GM23338 (cell line): ENCODE data around the gene NLK. TPM values are rescaled to one million over a fixed set of nuclear protein-coding genes. Genes with fewer than 3 reads are reported as not detected.

Source experiments
- ATAC-seq: fragments of 200-7000 bp; cut with Tn5 transposase; 3 replicates; pipeline ENCODE4 v1.9.1; 2020
- DNase-seq: peaks from one replicate; pipeline ENCODE4 v3.0.0-alpha.2; 2015; ENCODE audit warnings: low spot score
- H2AFZ ChIP-seq: fragments of 200-600 bp; sonication (generic); 2 replicates; pipeline ENCODE4 v1.8.0; 2016; ENCODE audit warnings: antibody characterized with exemption, mild to moderate bottlenecking, moderate library complexity
- H3F3A ChIP-seq: fragments of 200-600 bp; sonication (generic); replicated peaks from 2 replicates; pipeline ENCODE4 v1.8.0; 2017; ENCODE audit warnings: antibody characterized with exemption, mixed run types, low read depth
- H3K27ac ChIP-seq: fragments of 200-600 bp; sonication (generic); 2 replicates; pipeline ENCODE4 v1.6.1; 2016; ENCODE audit warnings: low read depth
- H3K27me3 ChIP-seq: fragments of 200-600 bp; sonication (generic); 2 replicates; pipeline ENCODE4 v1.8.0; 2016; ENCODE audit warnings: mild to moderate bottlenecking, mixed run types, moderate library complexity; ENCODE audit not compliant: insufficient read depth
- H3K36me3 ChIP-seq: fragments of 200-600 bp; sonication (generic); 2 replicates; pipeline ENCODE4 v1.8.0; 2016; ENCODE audit warnings: mild to moderate bottlenecking; ENCODE audit not compliant: insufficient read depth
- H3K4me1 ChIP-seq: fragments of 200-600 bp; sonication (generic); 2 replicates; pipeline ENCODE4 v1.8.0; 2016; ENCODE audit warnings: mild to moderate bottlenecking, moderate library complexity; ENCODE audit not compliant: insufficient read depth
- H3K4me2 ChIP-seq: fragments of 200-600 bp; sonication (generic); 2 replicates; pipeline ENCODE4 v1.7.1; 2017; ENCODE audit warnings: mixed run types
- H3K4me3 ChIP-seq: fragments of 200-600 bp; sonication (generic); 2 replicates; pipeline ENCODE4 v1.6.1; 2016; ENCODE audit warnings: mixed run types
- H3K79me2 ChIP-seq: fragments of 200-600 bp; sonication (generic); replicated peaks from 2 replicates; pipeline ENCODE4 v1.8.0; 2017; ENCODE audit warnings: mild to moderate bottlenecking; ENCODE audit not compliant: insufficient read depth
- H3K9me2 ChIP-seq: fragments of 200-600 bp; sonication (generic); 2 replicates; pipeline ENCODE4 v1.8.0; 2017; ENCODE audit not compliant: insufficient read depth
- H4K20me1 ChIP-seq: fragments of 200-600 bp; sonication (generic); replicated peaks from 2 replicates; pipeline ENCODE4 v1.8.0; 2017; ENCODE audit warnings: mild to moderate bottlenecking; ENCODE audit not compliant: insufficient read depth
- H3K27ac Mint-ChIP-seq: 2 replicates; pipeline ENCODE4 v1.8.0; 2020; ENCODE audit warnings: inconsistent platforms, mild to moderate bottlenecking, moderate library complexity, mixed read lengths
- H3K27me3 Mint-ChIP-seq: 3 replicates; pipeline ENCODE4 v1.8.0; 2022; ENCODE audit warnings: low read depth, mild to moderate bottlenecking, moderate library complexity, mixed read lengths, inconsistent platforms; ENCODE audit not compliant: insufficient read depth, poor library complexity
- H3K36me3 Mint-ChIP-seq: 3 replicates; pipeline ENCODE4 v1.8.0; 2021; ENCODE audit warnings: low read depth, mild to moderate bottlenecking, inconsistent platforms, moderate library complexity, mixed read lengths
- H3K4me1 Mint-ChIP-seq: 3 replicates; pipeline ENCODE4 v1.8.0; 2020; ENCODE audit warnings: mild to moderate bottlenecking, inconsistent platforms, mixed read lengths
- H3K4me3 Mint-ChIP-seq: 3 replicates; pipeline ENCODE4 v1.8.0; 2021; ENCODE audit warnings: moderate library complexity, mild to moderate bottlenecking, inconsistent platforms, mixed read lengths
- H3K9me3 Mint-ChIP-seq: 3 replicates; pipeline ENCODE4 v1.8.0; 2020; ENCODE audit warnings: moderate library complexity, mild to moderate bottlenecking, inconsistent platforms, mixed read lengths
- CREB1 ChIP-seq: fragments of 250-450 bp; sonication (Bioruptor Pico); IDR thresholded peaks from 2 replicates; pipeline ENCODE4 v1.5.0; 2020; ENCODE audit warnings: low read depth, mild to moderate bottlenecking, moderate library complexity
- EZH2 ChIP-seq: fragments of 200-600 bp; sonication (generic); IDR thresholded peaks from one replicate; pipeline ENCODE4 v1.8.0; 2017; ENCODE audit warnings: antibody characterized with exemption, mild to moderate bottlenecking, low read depth; ENCODE audit not compliant: unreplicated experiment
- EZH2phosphoT487 ChIP-seq: fragments of 200-600 bp; sonication (generic); IDR thresholded peaks from one replicate; pipeline ENCODE4 v1.8.1; 2018; ENCODE audit warnings: antibody characterized with exemption; ENCODE audit not compliant: unreplicated experiment
- POLR2AphosphoS5 ChIP-seq: IDR thresholded peaks from 2 replicates; pipeline ENCODE4 v1.6.1; 2016; ENCODE audit warnings: antibody characterized with exemption, low read depth
- STAT1 ChIP-seq: IDR thresholded peaks from one replicate; pipeline ENCODE4 v1.6.1; 2016; ENCODE audit warnings: antibody characterized with exemption; ENCODE audit not compliant: unreplicated experiment
- polyA plus RNA-seq: library from polyadenylated mRNA; unstranded; fragments of >200 nt; fragmentation: Nextera tagmentation; extraction: Ambion mirVana; gene quantifications from 2 replicates; pipeline ENCODE4 v1.2.1, GENCODE V29; 2016
- total RNA-seq: library from RNA; depleted of rRNA; stranded (reverse); fragments of >200 nt; shearing (Covaris generic); gene quantifications from 2 replicates; pipeline ENCODE4 v1.2.3, GENCODE V29; 2014
- TF ChIP-seq, protein P1 (sequence below): fragments of 250-450 bp; sonication (Bioruptor Pico); IDR thresholded peaks from 2 replicates; pipeline ENCODE4 v1.5.0; 2020; ENCODE audit warnings: mild to moderate bottlenecking, moderate library complexity
- TF ChIP-seq, protein P2 (sequence below): IDR thresholded peaks from one replicate; pipeline ENCODE4 v1.6.1; 2018; ENCODE audit warnings: antibody characterized with exemption; ENCODE audit not compliant: unreplicated experiment

NLK gene
- total and polyA plus RNA-seq, 2 experiments from 2014 or later: 34.7 to 78.5 TPM

DNA sequence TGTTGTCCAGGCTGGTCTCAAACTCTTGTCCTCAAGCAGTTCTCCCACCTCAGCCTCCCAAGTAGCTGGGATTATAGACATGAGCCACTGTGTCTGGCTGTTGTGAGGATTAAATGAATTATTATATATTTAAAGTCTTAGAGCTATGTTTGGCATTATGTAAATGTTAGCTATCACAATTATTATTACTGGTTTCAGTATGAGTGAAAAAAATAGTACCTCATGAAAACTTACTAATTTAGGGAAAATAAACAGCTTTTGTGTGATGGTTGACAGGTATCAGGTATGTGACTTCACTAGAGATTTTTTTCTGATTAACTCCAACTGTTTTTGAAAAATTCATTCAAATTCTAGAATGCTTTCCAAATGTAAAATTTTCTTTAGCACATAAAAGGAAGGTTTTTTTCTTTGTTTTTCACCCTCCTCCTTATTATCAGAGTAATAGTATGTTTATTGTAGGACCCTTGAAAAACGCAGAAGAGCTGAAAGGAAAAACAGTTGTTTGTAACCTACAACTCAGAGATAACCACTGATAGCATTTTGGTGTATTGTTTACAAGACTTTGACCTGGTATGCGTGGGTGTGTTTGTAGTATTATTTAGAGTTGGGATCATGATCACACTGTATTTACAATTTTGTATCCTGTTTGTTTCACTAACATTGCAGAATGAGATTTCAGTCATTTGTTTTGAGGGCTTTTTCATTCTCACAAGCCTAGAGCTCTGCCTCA, 13.2 kb downstream of the NLK start:
- H3K4me2 ChIP-seq: peak overlapping the region; percentile 2; the same call in 1 of the 2 replicates
- DNase-seq (no peak), ATAC-seq (no peak)
- peaks cover 1% of the 10 kb centered on the region for H3K27me3 Mint-ChIP-seq
- peak overlapping the region; percentile 6; the same call in 1 of the 2 replicates for H3K27ac ChIP-seq
- no peaks in the 10 kb centered on the region for H3K36me3 ChIP-seq
- no peaks in the 10 kb centered on the region for H3K9me3 Mint-ChIP-seq
- H3K4me1 ChIP-seq: peaks cover 79% of the 10 kb centered on the region
- no peaks in the 10 kb centered on the region for H3K27me3 ChIP-seq
- peaks cover 62% of the 10 kb centered on the region for H3K4me1 Mint-ChIP-seq
- H3K36me3 Mint-ChIP-seq: no peaks in the 10 kb centered on the region
- H3K27ac Mint-ChIP-seq: peak overlapping the region; percentile 70; the same call in 1 of the 2 replicates
- no peak overlapping the region for H3K4me3 Mint-ChIP-seq
- H3K79me2 ChIP-seq: peaks cover 100% of the 10 kb centered on the region
- no peaks in the 10 kb centered on the region for H3F3A ChIP-seq
- no peak overlapping the region for H2AFZ ChIP-seq
- peaks cover 55% of the 10 kb centered on the region for H4K20me1 ChIP-seq
- no peak overlapping the region for H3K4me3 ChIP-seq
- TF ChIP-seq, protein P1, sequence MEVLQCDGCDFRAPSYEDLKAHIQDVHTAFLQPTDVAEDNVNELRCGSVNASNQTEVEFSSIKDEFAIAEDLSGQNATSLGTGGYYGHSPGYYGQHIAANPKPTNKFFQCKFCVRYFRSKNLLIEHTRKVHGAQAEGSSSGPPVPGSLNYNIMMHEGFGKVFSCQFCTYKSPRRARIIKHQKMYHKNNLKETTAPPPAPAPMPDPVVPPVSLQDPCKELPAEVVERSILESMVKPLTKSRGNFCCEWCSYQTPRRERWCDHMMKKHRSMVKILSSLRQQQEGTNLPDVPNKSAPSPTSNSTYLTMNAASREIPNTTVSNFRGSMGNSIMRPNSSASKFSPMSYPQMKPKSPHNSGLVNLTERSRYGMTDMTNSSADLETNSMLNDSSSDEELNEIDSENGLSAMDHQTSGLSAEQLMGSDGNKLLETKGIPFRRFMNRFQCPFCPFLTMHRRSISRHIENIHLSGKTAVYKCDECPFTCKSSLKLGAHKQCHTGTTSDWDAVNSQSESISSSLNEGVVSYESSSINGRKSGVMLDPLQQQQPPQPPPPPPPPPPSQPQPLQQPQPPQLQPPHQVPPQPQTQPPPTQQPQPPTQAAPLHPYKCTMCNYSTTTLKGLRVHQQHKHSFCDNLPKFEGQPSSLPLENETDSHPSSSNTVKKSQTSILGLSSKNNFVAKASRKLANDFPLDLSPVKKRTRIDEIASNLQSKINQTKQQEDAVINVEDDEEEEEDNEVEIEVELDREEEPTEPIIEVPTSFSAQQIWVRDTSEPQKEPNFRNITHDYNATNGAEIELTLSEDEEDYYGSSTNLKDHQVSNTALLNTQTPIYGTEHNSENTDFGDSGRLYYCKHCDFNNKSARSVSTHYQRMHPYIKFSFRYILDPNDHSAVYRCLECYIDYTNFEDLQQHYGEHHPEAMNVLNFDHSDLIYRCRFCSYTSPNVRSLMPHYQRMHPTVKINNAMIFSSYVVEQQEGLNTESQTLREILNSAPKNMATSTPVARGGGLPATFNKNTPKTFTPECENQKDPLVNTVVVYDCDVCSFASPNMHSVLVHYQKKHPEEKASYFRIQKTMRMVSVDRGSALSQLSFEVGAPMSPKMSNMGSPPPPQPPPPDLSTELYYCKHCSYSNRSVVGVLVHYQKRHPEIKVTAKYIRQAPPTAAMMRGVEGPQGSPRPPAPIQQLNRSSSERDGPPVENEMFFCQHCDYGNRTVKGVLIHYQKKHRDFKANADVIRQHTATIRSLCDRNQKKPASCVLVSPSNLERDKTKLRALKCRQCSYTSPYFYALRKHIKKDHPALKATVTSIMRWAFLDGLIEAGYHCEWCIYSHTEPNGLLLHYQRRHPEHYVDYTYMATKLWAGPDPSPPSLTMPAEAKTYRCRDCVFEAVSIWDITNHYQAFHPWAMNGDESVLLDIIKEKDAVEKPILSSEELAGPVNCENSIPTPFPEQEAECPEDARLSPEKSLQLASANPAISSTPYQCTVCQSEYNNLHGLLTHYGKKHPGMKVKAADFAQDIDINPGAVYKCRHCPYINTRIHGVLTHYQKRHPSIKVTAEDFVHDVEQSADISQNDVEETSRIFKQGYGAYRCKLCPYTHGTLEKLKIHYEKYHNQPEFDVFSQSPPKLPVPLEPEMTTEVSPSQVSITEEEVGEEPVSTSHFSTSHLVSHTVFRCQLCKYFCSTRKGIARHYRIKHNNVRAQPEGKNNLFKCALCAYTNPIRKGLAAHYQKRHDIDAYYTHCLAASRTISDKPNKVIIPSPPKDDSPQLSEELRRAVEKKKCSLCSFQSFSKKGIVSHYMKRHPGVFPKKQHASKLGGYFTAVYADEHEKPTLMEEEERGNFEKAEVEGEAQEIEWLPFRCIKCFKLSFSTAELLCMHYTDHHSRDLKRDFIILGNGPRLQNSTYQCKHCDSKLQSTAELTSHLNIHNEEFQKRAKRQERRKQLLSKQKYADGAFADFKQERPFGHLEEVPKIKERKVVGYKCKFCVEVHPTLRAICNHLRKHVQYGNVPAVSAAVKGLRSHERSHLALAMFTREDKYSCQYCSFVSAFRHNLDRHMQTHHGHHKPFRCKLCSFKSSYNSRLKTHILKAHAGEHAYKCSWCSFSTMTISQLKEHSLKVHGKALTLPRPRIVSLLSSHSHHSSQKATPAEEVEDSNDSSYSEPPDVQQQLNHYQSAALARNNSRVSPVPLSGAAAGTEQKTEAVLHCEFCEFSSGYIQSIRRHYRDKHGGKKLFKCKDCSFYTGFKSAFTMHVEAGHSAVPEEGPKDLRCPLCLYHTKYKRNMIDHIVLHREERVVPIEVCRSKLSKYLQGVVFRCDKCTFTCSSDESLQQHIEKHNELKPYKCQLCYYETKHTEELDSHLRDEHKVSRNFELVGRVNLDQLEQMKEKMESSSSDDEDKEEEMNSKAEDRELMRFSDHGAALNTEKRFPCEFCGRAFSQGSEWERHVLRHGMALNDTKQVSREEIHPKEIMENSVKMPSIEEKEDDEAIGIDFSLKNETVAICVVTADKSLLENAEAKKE (CRISPR knock-in tag): no peak
- no peaks in the 10 kb centered on the region for H3K9me2 ChIP-seq

DNA sequence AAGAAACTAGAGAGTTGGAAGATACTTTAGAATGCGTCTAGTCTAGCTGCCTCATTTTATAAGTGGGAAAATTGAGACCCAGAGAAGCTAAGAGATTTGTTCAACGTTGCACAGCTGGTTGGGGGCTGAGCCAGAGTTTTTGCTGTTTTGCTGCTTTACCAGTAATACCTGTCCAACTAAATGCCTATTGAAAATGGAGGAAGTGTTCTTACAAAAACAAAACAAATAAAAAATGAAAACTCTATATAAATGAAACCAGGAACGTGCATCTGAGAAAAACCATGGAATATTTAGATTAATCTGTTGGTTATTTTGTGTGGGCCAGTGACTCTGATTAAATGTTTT, 13.8 kb downstream of the NLK start:
- peaks cover 74% of the 10 kb centered on the region for H3K4me1 ChIP-seq
- DNase-seq (no peak), ATAC-seq (no peak)
- Mint-ChIP-seq H3K4me3 (no peak overlapping the region), H3K4me1 (peaks cover 60% of the 10 kb centered on the region), H3K9me3 (no peaks in the 10 kb centered on the region), H3K27me3 (peaks cover 1% of the 10 kb centered on the region), H3K27ac (peak overlapping the region; percentile 1; the same call in 1 of the 2 replicates), H3K36me3 (no peaks in the 10 kb centered on the region)
- H3K9me2 ChIP-seq: no peaks in the 10 kb centered on the region
- no peaks in the 10 kb centered on the region for H3K36me3 ChIP-seq
- no peaks in the 10 kb centered on the region for H3K27me3 ChIP-seq
- H2AFZ ChIP-seq: no peak overlapping the region
- H4K20me1 ChIP-seq: peaks cover 54% of the 10 kb centered on the region
- no peaks in the 10 kb centered on the region for H3F3A ChIP-seq
- no peak overlapping the region for H3K4me3 ChIP-seq
- H3K27ac ChIP-seq: peak overlapping the region; percentile 6; the same call in 1 of the 2 replicates
- peak overlapping the region; percentile 2; the same call in 1 of the 2 replicates for H3K4me2 ChIP-seq
- peaks cover 100% of the 10 kb centered on the region for H3K79me2 ChIP-seq
- TF ChIP-seq EZH2 (no peak), POLR2AphosphoS5 (no peak), STAT1 (no peak), CREB1 (CRISPR knock-in tag) (no peak), EZH2phosphoT487 (no peak)
- TF ChIP-seq, protein P2, sequence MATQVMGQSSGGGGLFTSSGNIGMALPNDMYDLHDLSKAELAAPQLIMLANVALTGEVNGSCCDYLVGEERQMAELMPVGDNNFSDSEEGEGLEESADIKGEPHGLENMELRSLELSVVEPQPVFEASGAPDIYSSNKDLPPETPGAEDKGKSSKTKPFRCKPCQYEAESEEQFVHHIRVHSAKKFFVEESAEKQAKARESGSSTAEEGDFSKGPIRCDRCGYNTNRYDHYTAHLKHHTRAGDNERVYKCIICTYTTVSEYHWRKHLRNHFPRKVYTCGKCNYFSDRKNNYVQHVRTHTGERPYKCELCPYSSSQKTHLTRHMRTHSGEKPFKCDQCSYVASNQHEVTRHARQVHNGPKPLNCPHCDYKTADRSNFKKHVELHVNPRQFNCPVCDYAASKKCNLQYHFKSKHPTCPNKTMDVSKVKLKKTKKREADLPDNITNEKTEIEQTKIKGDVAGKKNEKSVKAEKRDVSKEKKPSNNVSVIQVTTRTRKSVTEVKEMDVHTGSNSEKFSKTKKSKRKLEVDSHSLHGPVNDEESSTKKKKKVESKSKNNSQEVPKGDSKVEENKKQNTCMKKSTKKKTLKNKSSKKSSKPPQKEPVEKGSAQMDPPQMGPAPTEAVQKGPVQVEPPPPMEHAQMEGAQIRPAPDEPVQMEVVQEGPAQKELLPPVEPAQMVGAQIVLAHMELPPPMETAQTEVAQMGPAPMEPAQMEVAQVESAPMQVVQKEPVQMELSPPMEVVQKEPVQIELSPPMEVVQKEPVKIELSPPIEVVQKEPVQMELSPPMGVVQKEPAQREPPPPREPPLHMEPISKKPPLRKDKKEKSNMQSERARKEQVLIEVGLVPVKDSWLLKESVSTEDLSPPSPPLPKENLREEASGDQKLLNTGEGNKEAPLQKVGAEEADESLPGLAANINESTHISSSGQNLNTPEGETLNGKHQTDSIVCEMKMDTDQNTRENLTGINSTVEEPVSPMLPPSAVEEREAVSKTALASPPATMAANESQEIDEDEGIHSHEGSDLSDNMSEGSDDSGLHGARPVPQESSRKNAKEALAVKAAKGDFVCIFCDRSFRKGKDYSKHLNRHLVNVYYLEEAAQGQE: no peak
